ENCODE results near the gene ATPAF1. TPM values are rescaled to one million over a fixed set of nuclear protein-coding genes. Genes with fewer than 3 reads are reported as not detected.

Gene ATPAF1, protein sequence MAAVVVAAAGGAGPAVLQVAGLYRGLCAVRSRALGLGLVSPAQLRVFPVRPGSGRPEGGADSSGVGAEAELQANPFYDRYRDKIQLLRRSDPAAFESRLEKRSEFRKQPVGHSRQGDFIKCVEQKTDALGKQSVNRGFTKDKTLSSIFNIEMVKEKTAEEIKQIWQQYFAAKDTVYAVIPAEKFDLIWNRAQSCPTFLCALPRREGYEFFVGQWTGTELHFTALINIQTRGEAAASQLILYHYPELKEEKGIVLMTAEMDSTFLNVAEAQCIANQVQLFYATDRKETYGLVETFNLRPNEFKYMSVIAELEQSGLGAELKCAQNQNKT
- total RNA-seq, result 10 to 100 TPM; 42.3 to 68.8 (median 44.8) TPM

DNA sequence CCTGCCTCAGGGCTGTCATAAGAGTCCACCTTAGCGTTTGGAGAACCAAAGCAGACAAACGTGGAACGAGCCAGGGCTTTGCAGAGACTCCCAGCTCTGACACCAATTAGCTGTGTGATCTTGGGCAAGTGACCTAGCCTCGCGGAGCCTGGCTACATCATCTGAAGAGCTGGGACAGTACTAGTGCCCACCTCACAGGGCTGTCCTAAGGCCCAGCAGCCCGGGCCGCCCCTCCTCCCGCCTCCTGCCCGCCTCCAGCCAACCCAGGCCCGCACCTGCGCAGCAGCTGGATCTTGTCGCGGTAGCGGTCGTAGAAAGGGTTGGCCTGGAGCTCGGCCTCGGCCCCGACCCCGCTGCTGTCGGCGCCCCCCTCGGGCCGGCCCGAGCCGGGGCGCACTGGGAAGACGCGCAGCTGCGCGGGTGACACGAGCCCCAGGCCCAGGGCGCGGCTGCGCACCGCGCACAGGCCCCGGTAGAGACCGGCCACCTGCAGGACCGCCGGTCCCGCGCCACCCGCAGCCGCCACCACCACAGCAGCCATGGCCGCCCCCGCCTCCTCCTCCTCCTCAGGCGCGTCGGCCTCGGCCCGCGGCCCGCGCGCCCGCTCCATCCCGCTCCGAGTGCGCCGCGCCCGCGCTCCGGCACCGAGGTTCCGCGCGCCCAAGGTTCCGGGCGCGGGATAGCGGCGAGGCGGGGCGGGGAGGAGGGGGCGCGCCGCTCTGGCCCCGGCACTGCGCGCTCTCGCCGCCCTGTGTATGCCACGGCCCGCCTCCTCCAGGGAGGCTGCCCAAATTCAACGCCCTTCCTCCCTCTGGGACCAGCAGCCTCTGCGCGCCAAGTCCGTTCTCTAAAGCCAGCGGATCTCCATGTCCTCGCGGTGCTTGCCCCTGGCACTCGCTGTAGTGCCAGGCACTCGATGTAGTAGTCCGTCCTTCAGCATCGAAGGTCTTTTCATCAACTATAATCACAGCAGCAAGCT, at the start of gene ATPAF1:
Gene ATPAF1 (minus strand): TSS at position 583 of the 979 bp plus-strand sequence. CDS start 42 bp downstream, at position 541.
- Histone ChIP-seq H3K27ac (peak within 1 kb of the TSS; percentile 66 to 82), H3K27me3 (no peaks in the 10 kb centered on the region), H3K36me3 (peaks cover 4% of the 10 kb centered on the region), H3K9me3 (no peaks in the 10 kb centered on the region), H3K4me1 (peaks cover 0 to 11% of the 10 kb centered on the region in 2 donors), H3K4me3 (peak within 1 kb of the TSS; percentile 73 to 96 (median 91))
- intact Hi-C loops (cut with DNase I; ENCODE audit: low total_unique reads), result no loop called here
- peak; percentile 24 to 57 for DNase-seq (ENCODE audit: low spot score in 2 of 2)
- TF ChIP-seq, protein P1, sequence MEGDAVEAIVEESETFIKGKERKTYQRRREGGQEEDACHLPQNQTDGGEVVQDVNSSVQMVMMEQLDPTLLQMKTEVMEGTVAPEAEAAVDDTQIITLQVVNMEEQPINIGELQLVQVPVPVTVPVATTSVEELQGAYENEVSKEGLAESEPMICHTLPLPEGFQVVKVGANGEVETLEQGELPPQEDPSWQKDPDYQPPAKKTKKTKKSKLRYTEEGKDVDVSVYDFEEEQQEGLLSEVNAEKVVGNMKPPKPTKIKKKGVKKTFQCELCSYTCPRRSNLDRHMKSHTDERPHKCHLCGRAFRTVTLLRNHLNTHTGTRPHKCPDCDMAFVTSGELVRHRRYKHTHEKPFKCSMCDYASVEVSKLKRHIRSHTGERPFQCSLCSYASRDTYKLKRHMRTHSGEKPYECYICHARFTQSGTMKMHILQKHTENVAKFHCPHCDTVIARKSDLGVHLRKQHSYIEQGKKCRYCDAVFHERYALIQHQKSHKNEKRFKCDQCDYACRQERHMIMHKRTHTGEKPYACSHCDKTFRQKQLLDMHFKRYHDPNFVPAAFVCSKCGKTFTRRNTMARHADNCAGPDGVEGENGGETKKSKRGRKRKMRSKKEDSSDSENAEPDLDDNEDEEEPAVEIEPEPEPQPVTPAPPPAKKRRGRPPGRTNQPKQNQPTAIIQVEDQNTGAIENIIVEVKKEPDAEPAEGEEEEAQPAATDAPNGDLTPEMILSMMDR (IDR thresholded peaks at IDR 0.05), result no peak
- TF ChIP-seq POLR2A (IDR thresholded peaks at IDR 0.05) (no peak), POLR2AphosphoS5 (IDR thresholded peaks at IDR 0.05) (peak in 1 of 3 donors; percentile 27)

DNA sequence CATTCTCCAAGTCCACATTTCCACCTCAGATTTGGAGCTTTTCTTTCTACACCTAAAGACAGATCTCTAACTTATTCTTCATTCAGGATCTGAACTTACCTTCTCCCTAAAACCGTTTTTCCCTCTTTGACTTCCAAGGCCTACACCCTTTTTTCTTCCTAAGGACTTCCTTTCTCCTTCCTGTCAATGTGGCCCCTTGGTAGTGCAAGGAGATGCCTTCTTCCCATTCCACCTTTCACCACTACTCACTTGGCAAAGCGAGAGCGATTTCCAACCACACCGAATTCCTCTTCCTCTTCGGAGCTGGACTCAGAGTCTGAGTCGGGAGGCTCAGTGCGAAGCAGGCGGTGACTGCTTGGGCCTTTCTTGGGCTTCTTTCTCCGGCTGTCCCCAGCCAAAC, 49.5 kb upstream of the ATPAF1 start:
- TF ChIP-seq POLR2A (IDR thresholded peaks at IDR 0.05), result no peak
- no peaks in the 10 kb centered on the region for H3K9me3 ChIP-seq

DNA sequence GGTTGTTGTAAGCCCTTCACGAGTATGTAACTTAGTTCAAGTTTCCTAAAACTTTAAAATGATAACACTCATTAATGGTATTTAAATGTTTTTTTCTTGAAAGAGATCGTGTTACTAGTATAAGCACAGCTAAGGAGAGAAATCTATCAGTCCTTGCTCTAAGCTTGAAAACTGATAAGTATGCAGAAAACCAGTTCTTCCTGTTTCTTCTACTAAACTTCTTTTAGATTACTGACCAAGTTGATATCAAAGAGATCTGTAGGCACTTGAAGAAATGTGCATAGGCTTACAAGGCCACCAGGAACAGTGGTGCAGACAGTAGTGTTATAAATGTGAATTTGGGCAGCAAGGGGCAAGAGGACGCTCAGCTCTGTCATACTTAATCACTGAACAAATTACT, 46.8 kb upstream of the ATPAF1 start:
- TF ChIP-seq POLR2A (IDR thresholded peaks at IDR 0.05), result no peak
- TF ChIP-seq POLR2AphosphoS5 (IDR thresholded peaks at IDR 0.05), result no peak
- TF ChIP-seq, protein P1 (IDR thresholded peaks at IDR 0.05), result no peak
- H3K36me3 ChIP-seq, result no peaks in the 10 kb centered on the region
- H3K4me1 ChIP-seq, result peaks cover 4 to 9% of the 10 kb centered on the region in 2 donors
- intact Hi-C loops (cut with DNase I; ENCODE audit: low total_unique reads), result no loop called here
- DNase-seq (ENCODE audit: low spot score in 2 of 2), result no peak
- H3K9me3 ChIP-seq, result no peaks in the 10 kb centered on the region
- no peak overlapping the region for H3K4me3 ChIP-seq
- H3K27ac ChIP-seq, result no peak overlapping the region
- H3K27me3 ChIP-seq, result no peaks in the 10 kb centered on the region

More for the DNA sequence above, 49.5 kb upstream of the ATPAF1 start:
- DNase-seq (ENCODE audit: low spot score in 2 of 2), result no peak
- H3K4me1 ChIP-seq, result peaks cover 4 to 9% of the 10 kb centered on the region in 2 donors
- no peaks in the 10 kb centered on the region for H3K36me3 ChIP-seq
- intact Hi-C loops (cut with DNase I; ENCODE audit: low total_unique reads), result no loop called here
- H3K27me3 ChIP-seq, result no peaks in the 10 kb centered on the region
- peak overlapping the region; percentile 75 to 97 (median 97) for H3K4me3 ChIP-seq
- H3K27ac ChIP-seq, result peak overlapping the region in 1 of 2 donors; percentile 75

DNA sequence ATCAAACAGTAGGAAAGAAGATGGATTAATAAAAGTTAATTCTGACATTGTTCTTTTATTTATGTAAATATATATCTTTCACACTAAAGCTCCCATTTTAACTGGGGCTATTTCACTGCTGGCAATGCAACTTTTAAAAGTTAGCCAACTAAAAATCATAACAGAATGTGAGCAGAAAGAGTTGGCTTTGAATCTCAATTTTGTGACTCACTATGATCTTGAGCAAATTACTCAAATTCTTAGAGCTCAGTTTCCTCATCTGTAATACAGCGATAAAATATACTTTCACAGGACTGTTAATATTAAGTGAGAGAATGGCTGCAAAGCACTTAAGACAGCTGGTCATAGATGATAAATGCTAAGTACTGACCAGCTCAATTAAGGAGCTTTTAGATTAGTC, 40.0 kb upstream of the ATPAF1 start:
- Histone ChIP-seq H3K9me3 (no peaks in the 10 kb centered on the region), H3K27ac (no peak overlapping the region), H3K4me1 (no peaks in the 10 kb centered on the region), H3K27me3 (no peaks in the 10 kb centered on the region), H3K4me3 (no peak overlapping the region), H3K36me3 (no peaks in the 10 kb centered on the region)
- intact Hi-C loops (cut with DNase I; ENCODE audit: low total_unique reads), result no loop called here
- TF ChIP-seq POLR2AphosphoS5 (IDR thresholded peaks at IDR 0.05) (no peak), POLR2A (IDR thresholded peaks at IDR 0.05) (no peak)
- TF ChIP-seq, protein P1 (IDR thresholded peaks at IDR 0.05), result no peak
- DNase-seq (ENCODE audit: low spot score in 2 of 2), result no peak

DNA sequence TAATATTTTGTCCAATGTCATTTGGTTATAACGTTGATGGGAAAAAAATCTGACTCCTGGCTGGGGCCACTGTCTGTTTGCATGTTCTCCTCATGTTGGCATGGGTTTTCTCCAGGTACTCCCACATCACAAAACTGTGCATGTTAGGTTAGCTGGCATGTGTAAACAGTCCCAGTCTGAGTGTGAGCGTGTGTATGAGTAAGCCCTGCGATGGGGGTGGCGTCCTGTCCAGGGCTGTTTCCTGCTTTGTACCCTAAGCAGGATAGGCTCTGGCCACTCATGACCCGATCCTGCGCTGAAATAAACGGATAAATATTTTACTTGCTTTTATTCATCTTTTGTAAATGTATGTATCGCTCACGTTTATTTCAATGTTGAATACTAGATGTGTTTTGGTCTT, 37.2 kb upstream of the ATPAF1 start:
- Histone ChIP-seq H3K9me3 (no peaks in the 10 kb centered on the region), H3K4me1 (peaks cover 0 to 6% of the 10 kb centered on the region in 2 donors), H3K36me3 (no peaks in the 10 kb centered on the region), H3K27me3 (no peaks in the 10 kb centered on the region), H3K4me3 (no peak overlapping the region), H3K27ac (no peak overlapping the region)
- intact Hi-C loops (cut with DNase I; ENCODE audit: low total_unique reads), result no loop called here
- TF ChIP-seq POLR2A (IDR thresholded peaks at IDR 0.05), result no peak
- DNase-seq (ENCODE audit: low spot score in 2 of 2), result no peak
